ENCODE data around the gene ZNF394.

DNA sequence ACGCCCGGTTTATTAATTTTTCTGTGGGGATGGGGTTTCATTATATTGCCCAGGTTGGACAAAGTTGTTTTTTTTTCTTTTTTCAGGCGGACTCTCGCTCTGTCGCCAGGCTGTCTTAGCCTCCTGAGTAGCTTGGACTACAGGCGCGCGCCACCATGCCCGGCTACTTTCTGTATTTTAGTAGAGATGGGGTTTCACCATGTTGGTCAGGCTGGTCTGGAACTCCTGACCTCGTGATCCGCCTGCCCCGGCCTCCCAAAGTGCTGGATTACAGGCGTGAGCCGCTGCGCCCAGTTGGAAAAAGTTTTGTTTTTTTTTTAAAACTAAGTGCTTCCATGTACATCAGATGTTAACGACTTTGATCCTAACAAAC, 542 bp upstream of the ZNF394 start:
- TF ChIP-seq, protein P1, sequence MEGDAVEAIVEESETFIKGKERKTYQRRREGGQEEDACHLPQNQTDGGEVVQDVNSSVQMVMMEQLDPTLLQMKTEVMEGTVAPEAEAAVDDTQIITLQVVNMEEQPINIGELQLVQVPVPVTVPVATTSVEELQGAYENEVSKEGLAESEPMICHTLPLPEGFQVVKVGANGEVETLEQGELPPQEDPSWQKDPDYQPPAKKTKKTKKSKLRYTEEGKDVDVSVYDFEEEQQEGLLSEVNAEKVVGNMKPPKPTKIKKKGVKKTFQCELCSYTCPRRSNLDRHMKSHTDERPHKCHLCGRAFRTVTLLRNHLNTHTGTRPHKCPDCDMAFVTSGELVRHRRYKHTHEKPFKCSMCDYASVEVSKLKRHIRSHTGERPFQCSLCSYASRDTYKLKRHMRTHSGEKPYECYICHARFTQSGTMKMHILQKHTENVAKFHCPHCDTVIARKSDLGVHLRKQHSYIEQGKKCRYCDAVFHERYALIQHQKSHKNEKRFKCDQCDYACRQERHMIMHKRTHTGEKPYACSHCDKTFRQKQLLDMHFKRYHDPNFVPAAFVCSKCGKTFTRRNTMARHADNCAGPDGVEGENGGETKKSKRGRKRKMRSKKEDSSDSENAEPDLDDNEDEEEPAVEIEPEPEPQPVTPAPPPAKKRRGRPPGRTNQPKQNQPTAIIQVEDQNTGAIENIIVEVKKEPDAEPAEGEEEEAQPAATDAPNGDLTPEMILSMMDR (IDR thresholded peaks at IDR 0.05; ENCODE audit: low read length), result no peak
- TF ChIP-seq EZH2 (optimal IDR thresholded peaks at IDR 0.05; ENCODE audit: low read depth, low read length) (no peak), EZH2phosphoT487 (IDR thresholded peaks at IDR 0.05; ENCODE audit: low read length) (no peak)

Measured in MM.1S (cell line).